Stimulated activated CD4-positive, alpha-beta T cell treated with anti-CD3 and anti-CD28 coated beads, Interleukin-12 subunit alpha, Interleukin-12 subunit beta, amount 100 ng/mL, for 24 hours (primary cell): Measurements from ENCODE around the gene SATB2.

Experiments used
- DNase-seq, 2 experiments: peaks; one replicate each; pipeline ENCODE4 v3.0.0-alpha.2; 2020; ENCODE audit warnings: low read depth in 2 of 2

Gene SATB2

DNA sequence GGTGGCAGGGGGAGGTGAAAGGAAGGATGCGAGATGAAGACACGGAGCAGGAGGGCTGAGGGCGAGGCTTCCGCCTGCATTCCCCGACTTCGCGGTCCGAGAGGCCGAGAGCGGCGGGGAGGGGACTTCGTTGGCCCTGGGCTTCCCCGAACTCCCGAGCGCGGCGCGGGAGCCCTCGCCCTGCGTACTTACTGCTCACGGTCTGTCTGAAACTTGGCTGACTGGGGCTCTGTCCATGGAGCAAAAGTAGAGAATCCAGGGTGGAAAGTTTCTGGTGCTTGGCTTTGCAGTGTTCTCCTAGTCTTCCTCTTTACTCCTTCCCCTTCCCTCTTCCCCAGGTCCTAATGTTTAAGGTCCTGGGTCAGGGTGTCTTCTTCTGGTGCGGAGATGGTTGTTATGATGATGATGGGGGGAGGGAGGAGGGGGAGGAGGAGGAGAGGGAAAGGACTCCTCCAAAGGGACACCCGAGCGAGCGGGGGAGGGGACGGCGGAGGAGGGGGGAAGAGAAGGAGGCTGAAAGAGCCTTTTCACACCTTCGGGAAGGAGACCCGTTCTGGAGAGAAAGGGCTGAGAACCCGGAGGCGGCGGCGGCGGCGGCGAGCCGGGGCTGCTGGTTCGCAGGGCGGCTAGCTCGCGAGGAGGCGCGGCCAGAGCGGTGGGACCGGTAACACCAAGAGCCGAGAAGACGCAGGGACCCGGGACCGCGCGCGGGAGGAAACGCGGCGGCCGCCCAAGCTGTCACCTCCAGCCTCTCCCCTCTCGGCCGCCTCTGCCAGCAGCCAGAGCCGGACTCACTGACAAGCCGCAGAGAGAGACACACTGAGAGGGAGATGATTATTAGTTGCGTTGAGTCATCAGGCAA, at the start of gene SATB2:
Gene SATB2, minus strand, starts transcription at position 793 of the 862 bp plus-strand sequence. CDS start 1,902 bp downstream, outside the sequence.
- no peak for DNase-seq

DNA sequence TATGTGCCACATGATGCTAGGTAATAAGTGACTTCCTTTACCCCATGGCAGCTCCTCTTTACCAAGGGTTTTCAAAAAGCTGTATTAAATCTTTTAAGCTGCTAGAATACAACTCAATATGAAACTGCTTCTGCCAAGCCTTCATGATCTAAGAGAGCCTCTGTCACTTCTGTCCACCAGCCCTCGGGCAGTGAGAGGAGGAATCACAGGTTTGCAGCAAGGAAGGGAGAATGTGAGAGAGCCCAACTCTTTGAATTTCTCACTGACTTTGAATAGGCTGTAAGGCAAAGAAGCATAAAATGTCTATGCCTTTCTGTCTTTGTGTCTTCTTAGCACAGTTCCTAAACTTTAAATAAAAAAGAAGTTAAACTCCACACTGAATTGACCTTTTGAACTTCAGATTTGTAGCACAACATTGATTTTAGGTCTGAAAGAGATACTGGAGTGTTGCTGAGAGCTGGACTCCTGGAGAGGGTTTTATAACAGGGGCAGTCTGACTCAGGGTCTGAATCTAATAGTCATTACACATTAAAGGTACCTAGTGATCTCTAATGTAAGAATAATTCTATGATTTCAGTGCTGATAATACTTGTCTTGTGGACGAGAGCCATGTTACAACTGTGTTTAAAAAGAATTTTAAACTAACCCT, 48.1 kb upstream of the SATB2 start:
- no peak for DNase-seq

DNA sequence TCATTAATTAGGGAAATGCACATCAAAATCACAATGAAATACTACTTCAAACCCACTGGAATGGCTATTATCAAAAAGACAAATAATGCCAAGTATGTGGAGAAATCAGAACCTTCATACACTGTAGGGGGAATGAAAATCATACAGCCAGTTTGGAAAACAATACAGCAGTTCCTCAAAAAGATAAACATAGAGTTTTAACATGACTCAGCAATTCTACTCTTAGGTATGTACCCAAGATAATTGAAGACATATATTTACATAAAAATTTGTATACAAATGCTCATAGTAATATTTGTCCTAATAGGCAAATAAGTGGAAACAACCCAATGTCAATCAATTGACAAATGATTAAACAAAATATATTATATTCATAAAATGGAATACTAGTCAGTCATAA, 45.4 kb upstream of the SATB2 start:
- DNase-seq: no peak

DNA sequence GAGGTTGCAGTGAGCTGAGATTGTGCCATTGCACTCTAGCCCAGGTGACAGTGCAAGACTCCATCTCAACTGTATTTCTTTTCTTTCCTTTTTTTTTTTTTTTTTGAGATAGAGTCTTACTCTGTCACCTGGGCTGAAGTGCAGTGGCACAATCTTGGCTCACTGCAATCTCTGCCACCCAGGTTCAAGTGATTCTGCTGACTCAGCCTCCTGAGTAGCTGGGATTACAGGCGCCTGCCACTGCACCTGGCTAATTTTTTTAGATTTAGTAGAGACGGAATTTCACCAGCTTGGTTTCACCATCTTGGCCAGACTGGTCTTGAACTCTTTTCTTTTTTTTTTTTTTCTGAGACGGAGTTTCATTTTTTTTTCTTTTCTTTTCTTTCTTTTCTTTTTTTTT, 41.3 kb upstream of the SATB2 start:
- DNase-seq: no peak

DNA sequence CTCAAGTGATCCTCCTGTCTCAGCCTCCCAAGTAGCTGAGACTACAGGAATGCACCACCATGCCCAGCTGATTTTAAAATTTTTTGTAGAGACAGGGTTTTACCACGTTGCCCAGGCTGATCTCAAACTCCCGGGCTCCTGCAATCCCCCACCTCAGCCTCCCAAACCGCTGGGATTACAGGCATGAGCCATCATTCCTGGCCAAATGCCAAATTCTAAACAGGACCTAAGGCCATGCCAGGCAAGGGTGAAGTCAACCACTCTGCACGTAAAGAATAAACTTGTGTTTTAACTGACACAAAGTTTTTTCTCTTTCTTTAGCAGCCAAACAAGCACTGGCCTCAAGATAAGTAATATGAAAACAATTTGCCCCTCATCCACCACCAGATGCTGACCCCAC, 37.4 kb upstream of the SATB2 start:
- DNase-seq: no peak

DNA sequence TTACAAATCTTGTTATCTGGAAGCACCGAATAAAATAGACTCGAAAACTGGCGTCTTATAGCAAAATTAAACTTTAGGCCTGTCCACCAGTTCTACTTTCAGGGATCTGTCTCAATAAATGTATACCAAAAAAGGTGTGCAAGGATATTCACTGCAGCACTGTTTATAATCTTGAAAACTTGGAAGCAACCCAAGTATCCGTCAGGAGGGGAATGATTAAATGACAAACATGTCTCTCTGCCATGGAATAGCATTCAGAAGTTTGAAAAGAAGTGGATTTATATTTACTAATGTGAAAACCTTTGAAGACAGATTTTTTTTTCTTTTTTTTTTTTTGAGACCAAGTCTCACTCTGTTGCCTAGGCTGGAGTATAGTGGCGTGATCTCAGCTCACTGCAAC, 32.3 kb upstream of the SATB2 start:
- no peak for DNase-seq

DNA sequence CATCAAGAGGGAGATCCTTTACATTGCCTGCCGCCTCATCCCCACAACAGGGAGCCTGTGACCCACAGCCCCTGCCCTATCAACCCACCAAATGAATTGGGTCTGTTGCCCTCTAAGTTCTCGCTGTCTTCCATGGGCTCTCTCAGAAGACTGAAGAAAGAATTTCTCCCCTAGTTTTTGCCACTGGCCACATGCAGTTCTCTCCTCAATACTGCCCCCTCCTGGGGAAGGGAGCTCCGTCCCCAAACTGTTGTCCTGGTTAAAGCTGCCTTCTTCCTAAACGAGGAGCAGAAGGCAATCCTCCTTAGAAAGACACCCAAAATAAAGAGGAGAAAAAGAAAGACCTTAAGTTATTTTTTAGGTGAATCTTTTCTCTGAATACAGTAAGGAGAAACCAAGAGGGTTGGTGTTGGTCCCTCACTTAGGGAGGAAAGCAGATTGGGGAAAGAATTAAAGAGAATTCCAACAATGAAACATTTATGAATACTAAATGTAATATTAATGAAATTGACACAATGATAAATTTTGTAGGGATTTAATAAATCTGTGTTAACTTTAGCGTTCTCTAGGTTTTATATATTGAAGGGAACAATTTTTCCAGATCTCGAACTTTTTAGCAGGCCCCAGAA, 31.1 kb upstream of the SATB2 start:
- peak in 1 of 2 experiments; percentile 31 for DNase-seq

DNA sequence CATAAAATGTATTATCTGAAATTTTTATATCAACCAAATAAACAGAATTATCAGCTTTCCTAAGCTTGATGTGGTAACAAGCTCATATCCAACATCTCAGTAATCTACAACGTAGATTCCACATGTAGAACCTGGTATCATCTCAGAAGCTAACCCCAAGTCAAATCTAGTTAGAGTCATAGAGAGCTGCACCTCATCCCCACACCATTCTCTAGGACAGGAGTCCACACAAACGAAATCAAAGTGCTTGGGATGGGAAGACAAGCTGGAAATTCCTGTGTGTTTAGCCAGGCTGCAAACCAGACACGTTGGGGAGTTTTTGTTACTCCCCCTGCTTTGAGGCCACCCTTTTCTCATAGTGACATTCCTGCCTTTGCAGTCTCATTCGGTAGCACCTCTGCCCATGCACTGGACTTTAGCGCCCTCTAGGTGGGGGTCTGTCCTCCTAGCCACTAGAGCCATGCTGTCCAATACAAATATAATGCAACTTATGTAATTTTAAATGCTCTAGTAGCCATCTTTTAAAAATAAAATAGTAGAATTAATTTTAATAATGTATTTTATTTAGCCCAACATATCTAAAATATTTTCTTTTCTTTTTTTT, 28.1 kb upstream of the SATB2 start:
- no peak for DNase-seq

DNA sequence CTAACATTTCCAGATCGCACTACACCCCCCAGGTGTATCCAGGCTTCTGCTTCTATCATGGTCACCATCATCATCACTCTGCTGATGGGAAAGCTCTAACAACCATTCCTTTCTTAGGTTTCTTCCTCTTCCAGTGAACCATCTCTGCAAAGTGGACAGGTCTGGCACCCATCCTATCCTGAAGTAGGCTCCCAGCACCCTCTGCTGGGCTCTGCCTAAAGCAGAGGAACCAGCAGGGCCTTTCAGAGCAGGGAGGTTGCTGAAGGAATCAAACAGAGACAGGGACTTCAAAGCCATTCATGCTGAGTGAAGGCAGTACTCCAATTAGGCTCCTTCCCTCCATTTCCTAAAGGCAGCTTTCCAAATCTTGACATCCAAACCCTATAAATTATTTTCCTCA, 27.2 kb upstream of the SATB2 start:
- DNase-seq: no peak

DNA sequence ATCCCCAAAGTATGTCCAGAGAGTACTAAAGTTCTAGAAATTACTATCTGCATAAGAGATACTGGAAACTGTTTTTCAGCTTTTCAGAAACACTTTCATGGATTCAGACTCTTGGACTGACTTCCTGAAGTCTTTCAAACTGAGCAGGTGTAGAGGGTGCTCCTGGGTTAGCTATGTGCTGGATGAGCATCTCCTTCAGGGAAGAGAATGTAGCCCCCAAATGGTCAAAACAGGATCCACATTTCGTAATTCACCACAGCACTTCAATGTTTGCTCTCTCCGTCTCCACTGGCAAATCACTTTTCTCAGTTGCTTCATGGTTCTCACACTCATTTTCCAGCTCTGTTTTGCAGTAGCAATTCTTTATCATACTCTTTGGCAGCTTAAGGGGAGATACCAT, 23.2 kb upstream of the SATB2 start:
- DNase-seq: no peak

DNA sequence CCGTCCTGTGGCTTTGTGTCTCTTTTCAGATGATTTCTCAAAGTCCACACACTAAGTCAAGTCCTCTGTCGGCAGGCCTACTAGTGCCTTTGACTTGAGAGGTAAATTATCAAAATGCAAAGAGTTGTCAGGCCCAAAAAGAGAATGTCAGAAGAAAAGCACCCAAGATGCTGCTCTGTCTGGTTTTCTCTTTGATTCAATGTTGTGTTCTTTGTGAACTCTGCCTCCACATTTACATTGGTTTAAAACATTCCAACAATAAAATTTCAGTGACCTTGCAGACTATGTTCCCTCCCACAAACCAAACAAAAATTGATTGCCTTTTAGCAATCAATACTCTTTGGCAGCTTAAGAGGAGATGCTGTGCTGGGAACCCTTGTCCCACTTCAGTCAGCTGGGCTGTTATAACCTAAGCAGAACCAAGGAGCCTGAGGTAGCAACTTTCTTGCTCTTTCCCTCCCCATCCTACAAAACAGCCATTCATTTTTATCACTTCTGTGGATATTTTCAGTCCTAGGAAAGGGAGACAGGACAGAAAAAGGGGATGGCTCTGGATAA, 19.6 kb upstream of the SATB2 start:
- DNase-seq: no peak

DNA sequence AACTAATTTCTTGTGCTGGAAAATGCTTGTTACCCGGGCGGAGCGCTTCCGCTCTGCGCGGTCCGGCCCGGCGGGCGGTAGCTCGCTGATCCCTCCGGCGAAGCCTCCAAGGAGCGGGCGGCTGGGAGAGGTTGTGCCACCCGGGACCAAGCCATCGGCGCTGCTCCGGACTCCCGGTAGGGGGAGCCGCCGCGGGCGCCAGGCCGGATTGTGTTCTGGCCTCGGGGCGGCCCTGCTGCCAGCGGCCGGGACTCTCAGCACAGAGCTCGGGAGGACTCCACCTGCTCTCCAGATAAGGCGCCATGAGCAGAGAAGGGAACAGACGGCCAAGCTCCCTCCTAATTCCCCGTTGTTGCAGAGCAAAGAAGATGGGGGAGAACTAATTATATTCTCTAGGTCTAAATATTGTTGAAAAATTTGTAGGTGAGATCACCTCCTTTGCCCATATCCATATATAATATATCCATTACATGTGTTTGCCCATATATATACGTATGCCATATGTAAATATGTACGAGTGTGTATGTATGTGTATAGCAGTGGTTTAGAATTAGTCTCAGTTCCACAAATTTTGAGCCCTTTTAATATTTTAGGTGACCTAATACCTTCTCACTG, 13.8 kb upstream of the SATB2 start:
- no peak for DNase-seq

DNA sequence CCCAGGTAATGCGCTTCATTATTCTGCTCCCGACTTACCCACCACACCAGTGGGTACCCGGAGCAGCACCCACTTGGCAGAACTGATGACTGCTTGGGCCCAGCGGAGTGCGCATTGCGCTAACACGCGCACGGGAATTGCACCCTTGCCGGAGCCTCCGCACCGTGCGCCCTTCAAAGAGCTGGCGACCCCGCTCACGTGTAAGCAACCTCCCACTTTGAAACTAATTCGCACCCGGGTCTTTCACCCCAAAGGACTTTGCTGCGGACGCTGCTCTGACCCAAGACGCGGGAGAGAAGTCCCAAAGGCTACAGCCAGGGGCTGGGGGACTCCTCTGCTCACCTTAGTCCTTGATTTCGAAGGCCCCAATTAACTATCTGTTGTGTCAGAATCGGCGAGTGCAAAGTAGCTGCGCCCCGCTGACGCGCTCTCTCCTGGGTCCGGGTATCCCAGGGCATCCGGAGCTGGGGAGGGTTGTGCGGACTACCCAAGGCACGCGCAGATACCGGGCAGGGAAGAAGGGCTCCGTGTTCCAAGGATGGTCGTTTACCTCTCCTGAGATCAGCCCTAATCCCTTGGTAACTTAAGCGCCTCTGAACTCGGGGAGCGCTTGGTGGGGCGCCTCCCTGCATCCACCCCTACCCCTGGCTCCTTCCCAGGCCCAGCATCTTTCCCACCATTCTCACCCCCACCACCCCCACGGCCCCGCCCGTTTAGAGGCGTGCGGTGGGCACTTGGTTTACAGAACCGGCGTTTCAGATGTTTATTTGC, 13.1 kb upstream of the SATB2 start:
- no peak for DNase-seq

DNA sequence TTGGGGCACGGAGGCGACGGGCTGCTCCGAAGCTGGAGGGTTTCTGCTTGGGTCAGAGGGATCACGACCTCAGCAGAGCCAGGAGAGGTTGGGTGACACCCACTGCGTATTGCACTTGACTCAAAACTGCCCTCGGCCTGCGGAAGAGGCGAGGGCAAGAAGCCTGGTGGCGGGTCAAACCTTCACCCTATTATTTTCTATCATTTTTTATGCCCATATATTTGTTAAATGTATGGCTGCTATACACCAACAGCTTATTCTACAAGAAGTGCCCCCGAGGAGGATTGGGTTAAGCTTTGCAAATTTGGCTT, 12.6 kb upstream of the SATB2 start:
- no peak for DNase-seq

DNA sequence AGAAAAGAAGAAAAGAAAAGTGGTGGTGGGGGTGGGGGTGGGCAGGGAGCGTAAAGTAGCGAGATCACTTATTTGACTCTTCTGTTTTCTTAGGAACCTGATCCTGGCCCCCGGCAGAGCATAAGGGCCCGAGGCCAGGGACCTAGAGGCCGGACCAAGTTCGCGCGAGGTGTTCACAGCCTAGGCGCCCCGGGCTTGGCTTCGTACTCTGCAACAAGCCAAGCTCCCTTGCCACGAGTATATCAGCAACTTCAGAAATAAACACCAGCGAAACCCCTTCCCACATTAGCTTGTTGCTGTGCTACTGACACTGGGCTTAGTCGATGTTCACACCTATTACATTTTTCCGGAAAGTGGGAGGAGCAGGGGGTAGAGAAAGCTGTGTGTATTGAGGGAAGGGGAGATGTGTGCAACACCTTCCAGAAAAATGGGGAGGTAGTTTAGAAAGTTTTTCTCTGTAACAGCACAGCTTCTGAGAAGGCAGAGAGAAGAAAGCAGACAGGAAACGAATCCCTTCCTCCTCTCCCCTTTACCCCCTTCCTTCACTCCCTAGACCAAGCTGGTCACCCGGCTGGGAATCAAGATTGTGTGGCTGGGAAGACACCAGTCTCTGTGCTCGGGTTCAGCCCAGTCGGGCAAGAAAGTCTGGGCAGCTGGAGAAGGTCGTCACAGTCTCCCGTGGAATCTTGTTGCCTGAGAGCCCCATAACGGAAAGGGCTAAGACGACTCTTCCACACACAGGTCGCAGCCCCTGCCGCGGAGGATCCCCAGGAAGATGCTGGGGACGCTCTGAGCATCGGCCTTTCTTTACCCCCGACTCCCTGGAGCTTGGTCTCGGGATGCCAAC, 12.0 kb upstream of the SATB2 start:
- DNase-seq: no peak

DNA sequence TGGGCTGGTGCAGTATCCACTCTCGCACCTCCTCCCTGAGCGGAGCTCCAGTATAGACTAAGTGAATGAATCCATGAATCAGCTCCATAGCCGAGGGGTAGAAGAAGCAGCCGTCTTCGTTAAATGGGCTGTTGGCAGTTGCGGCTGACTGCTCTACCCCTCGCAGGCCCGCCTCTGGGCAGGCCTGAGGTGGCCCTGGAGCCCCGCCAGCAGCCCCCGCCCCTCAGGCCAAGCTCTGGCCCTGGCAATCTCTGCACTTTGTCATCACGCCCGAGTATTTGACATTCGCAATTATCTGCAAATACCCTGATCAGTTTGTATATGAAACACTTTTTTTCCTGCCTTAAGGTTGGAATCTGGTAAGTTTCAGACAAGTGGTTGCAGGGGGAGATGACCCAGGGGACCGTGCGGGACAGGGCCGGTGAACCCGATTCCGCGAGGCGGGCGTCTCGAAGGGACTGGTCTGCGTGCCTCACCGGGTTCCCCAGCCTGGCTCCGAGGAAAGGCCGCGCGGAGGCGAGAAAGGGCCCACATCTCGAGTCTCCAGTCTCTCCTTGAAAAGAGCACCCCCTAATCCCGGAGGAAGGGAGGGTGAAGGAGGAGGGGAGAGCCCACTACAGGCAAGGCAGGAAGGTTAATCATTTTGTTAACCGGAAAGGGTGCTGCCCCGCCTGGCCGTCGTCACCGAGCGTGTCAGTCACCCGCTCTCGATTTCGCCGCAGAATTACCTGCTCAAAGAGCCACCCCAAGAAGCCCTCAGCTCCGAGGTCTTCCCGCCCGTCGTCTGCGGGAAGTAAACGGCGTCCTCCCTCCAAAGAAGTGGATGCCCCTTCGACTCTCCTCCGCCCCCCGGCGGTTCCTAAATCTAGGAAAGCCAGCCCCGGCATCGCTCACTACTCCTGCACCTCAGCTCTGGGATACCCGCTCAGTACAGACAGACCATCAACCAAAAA, 11.1 kb upstream of the SATB2 start:
- no peak for DNase-seq

DNA sequence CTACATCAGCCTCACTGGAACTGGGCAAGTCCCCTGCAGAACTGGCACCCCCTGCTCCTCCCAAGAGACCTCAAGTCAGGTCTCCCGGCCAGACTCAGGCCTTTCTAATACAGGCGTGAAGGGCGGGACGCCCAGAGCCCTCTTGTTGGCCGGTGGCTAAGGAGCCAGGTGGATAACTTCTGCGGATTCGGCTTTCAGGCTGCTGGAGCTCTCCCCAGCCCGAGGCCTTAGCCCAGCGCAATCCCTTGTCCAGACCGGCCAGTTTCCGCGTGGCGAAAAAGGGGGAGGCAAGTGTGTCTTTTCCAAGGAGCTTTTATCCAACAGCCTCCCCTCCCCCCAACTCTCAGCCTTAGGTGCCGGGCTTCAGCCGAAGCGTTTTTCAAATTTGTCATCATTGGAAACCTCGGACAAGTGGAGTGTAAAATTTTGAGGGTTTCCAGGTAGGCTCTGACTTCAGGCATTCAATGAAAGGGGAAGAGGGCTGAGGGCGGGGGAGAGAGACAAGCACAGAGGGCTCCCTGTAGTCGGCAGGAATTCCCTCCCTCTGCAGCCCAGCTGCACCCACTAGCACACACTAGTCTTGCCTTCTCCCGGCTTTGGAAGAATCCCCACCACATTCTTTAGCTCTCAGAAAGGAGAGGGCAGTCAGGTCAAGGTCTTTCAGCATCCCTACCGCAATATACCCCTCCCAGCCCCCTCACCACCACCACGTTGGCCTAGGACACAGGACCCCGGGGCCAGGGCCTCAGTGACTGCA, 9.5 kb upstream of the SATB2 start:
- DNase-seq: no peak

DNA sequence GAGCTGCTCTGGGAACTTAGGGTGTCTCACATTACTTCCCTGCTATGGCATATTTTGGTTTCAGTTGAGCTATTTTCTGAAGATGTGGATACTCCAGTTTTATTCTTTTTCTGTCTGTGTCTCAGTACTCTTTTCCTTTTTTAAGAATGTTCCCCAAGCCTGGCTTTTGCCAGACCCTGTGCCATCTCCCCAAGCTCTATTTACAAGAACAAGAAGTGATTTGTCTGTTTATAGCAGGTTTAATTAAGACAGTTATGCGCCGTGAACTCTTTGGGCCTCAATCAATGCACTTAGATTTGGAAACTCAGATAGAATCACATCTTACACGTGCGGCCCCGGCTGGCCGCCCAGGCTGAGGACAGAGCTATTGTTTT, 8.9 kb upstream of the SATB2 start:
- DNase-seq: no peak
